Measurements from ENCODE around the gene ALDOB. TPM values are rescaled to one million over a fixed set of nuclear protein-coding genes. Genes with fewer than 3 reads are reported as not detected.

Gene ALDOB
- polyA plus RNA-seq, 4 donors, result 23.0 to 791 (median 590) TPM

GRCh38 chr9:101458963-101459631, 23.5 kb upstream of the ALDOB start:
- DNase-seq (ENCODE audit: low read depth in 4 of 4, low spot score in 3 of 4), result peak; percentile 29 to 45 (median 39)

GRCh38 chr9:101457003-101457402, 21.4 kb upstream of the ALDOB start:
- DNase-seq (ENCODE audit: low read depth in 4 of 4, low spot score in 3 of 4), result no peak

- no peak for DNase-seq (ENCODE audit: low read depth in 4 of 4, low spot score in 3 of 4)
These were observed 20.2 kb upstream of the ALDOB start for GRCh38 chr9:101455656-101456240.

- no peak for DNase-seq (ENCODE audit: low read depth in 4 of 4, low spot score in 3 of 4)
These were observed 18.4 kb upstream of the ALDOB start for GRCh38 chr9:101453776-101454570.

GRCh38 chr9:101451498-101451897, 15.9 kb upstream of the ALDOB start:
- no peak for DNase-seq (ENCODE audit: low read depth in 4 of 4, low spot score in 3 of 4)

- no peak for DNase-seq (ENCODE audit: low read depth in 4 of 4, low spot score in 3 of 4)
These were observed 15.4 kb upstream of the ALDOB start for GRCh38 chr9:101450931-101451330.

GRCh38 chr9:101449071-101449721, 13.6 kb upstream of the ALDOB start:
- DNase-seq (ENCODE audit: low read depth in 4 of 4, low spot score in 3 of 4), result peak; percentile 39 to 49 (median 43)

GRCh38 chr9:101448680-101449070, 13.1 kb upstream of the ALDOB start:
- DNase-seq (ENCODE audit: low read depth in 4 of 4, low spot score in 3 of 4), result no peak

- no peak for DNase-seq (ENCODE audit: low read depth in 4 of 4, low spot score in 3 of 4)
These were observed 11.2 kb upstream of the ALDOB start for GRCh38 chr9:101446732-101447131.

GRCh38 chr9:101445353-101446029, 9.9 kb upstream of the ALDOB start:
- DNase-seq (ENCODE audit: low read depth in 4 of 4, low spot score in 3 of 4), result no peak

GRCh38 chr9:101443364-101443771, 7.8 kb upstream of the ALDOB start:
- DNase-seq (ENCODE audit: low read depth in 4 of 4, low spot score in 3 of 4), result no peak

- DNase-seq (ENCODE audit: low read depth in 4 of 4, low spot score in 3 of 4), result no peak
These were observed 7.2 kb upstream of the ALDOB start for GRCh38 chr9:101442736-101443135.

GRCh38 chr9:101442318-101442717, 6.7 kb upstream of the ALDOB start:
- no peak for DNase-seq (ENCODE audit: low read depth in 4 of 4, low spot score in 3 of 4)

GRCh38 chr9:101440714-101441230, 5.2 kb upstream of the ALDOB start:
- no peak for DNase-seq (ENCODE audit: low read depth in 4 of 4, low spot score in 3 of 4)

GRCh38 chr9:101438523-101438922, 2.9 kb upstream of the ALDOB start:
- no peak for DNase-seq (ENCODE audit: low read depth in 4 of 4, low spot score in 3 of 4)

GRCh38 chr9:101437806-101438232, 2.2 kb upstream of the ALDOB start:
- DNase-seq (ENCODE audit: low read depth in 4 of 4, low spot score in 3 of 4), result no peak

- no peak for DNase-seq (ENCODE audit: low read depth in 4 of 4, low spot score in 3 of 4)
These were observed 576 bp downstream of the ALDOB start for GRCh38 chr9:101434998-101435397.

GRCh38 chr9:101433229-101433628, 2.3 kb downstream of the ALDOB start:
- DNase-seq (ENCODE audit: low read depth in 4 of 4, low spot score in 3 of 4), result no peak

- DNase-seq (ENCODE audit: low read depth in 4 of 4, low spot score in 3 of 4), result no peak
These were observed 2.8 kb downstream of the ALDOB start for GRCh38 chr9:101432740-101433139.

GRCh38 chr9:101432171-101432570, 3.4 kb downstream of the ALDOB start:
- DNase-seq (ENCODE audit: low read depth in 4 of 4, low spot score in 3 of 4), result no peak
